ENCODE measurements around the gene ADAM8. TPM values are rescaled to one million over a fixed set of nuclear protein-coding genes. Genes with fewer than 3 reads are reported as not detected.
"Not testable (repeated sequence)": the region's sequence is repeated elsewhere in the genome, so short reads cannot be mapped to it uniquely, and the experiment has no call there.

Gene ADAM8
- total RNA-seq, 1 donor, result 7.8 TPM

GRCh38 chr10:133268532-133268931 is 8.1 kb downstream of the ADAM8 start:
- DNase-seq (ENCODE audit: low read depth), result no peak
- no peak for TF ChIP-seq CTCF (IDR thresholded peaks at IDR 0.05; ENCODE audit: insufficient read depth, low read depth, low read length)
- H3K4me3 ChIP-seq (ENCODE audit: low read depth, low read length), result no peak overlapping the region

GRCh38 chr10:133267829-133268228 is 8.8 kb downstream of the ADAM8 start:
- no peak for TF ChIP-seq CTCF (IDR thresholded peaks at IDR 0.05; ENCODE audit: insufficient read depth, low read depth, low read length)
- H3K4me3 ChIP-seq (ENCODE audit: low read depth, low read length), result no peak overlapping the region
- no peak for DNase-seq (ENCODE audit: low read depth)

- no peak for TF ChIP-seq CTCF (IDR thresholded peaks at IDR 0.05; ENCODE audit: insufficient read depth, low read depth, low read length)
- DNase-seq (ENCODE audit: low read depth), result no peak
- no peak overlapping the region for H3K4me3 ChIP-seq (ENCODE audit: low read depth, low read length)
Measured at GRCh38 chr10:133267293-133267692, 9.4 kb downstream of the ADAM8 start.

GRCh38 chr10:133266056-133266795 is 10.4 kb downstream of the ADAM8 start:
- DNase-seq (ENCODE audit: low read depth), result no peak
- TF ChIP-seq CTCF (IDR thresholded peaks at IDR 0.05; ENCODE audit: insufficient read depth, low read depth, low read length), result no peak
- H3K4me3 ChIP-seq (ENCODE audit: low read depth, low read length), result no peak overlapping the region

GRCh38 chr10:133265052-133265451 is 11.6 kb downstream of the ADAM8 start:
- H3K4me3 ChIP-seq (ENCODE audit: low read depth, low read length); DNase-seq (ENCODE audit: low read depth): not testable (repeated sequence)

DNA sequence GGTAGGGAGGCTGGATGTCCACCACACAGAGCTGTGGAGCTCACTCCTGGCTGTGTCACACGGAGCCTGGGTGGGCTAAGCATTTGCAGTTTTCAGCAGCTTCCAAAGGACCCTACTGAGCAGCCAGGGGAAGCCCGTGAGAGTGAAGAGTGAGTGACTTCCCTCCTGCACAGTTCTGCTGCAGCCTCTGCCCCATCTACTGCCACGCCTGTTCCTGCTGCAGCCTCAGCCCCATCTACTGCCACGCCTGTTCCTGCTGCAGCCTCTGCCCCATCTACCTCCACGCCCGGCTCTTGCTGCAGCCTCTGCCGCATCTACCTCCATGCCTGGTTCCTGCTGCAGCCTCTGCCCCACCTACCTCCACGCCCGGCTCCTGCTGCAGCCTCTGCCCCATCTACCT is 12.2 kb downstream of the ADAM8 start:
- no peak for TF ChIP-seq CTCF (IDR thresholded peaks at IDR 0.05; ENCODE audit: insufficient read depth, low read depth, low read length)
- H3K4me3 ChIP-seq (ENCODE audit: low read depth, low read length), result no peak overlapping the region
- DNase-seq (ENCODE audit: low read depth), result no peak

- no peak for DNase-seq (ENCODE audit: low read depth)
- H3K4me3 ChIP-seq (ENCODE audit: low read depth, low read length), result no peak overlapping the region
- no peak for TF ChIP-seq CTCF (IDR thresholded peaks at IDR 0.05; ENCODE audit: insufficient read depth, low read depth, low read length)
Measured at GRCh38 chr10:133263674-133264073, 13.0 kb downstream of the ADAM8 start.

Measured in fibroblast of villous mesenchyme (primary cell).